WTC11 (cell line): ENCODE results near the gene NEIL3. TPM values are rescaled to one million over a fixed set of nuclear protein-coding genes. Genes with fewer than 3 reads are reported as not detected.

Experiments used
- ATAC-seq: fragments of 200-7000 bp; cut with Tn5 transposase; 2 replicates; pipeline ENCODE4 v1.10.0; 2021; ENCODE audit warnings: mild to moderate bottlenecking, moderate library complexity
- CTCF ChIA-PET: fragments of 300-600 bp; sonication (Branson Sonifier 250); formaldehyde crosslinking; loops from one replicate; lab custom pipeline; 2021; ENCODE audit warnings: antibody characterized with exemption; lab: Charles Lee
- POLR2A ChIA-PET: fragments of 350-600 bp; sonication (Branson Sonifier 250); formaldehyde crosslinking; loops from one replicate; lab custom pipeline; 2021; ENCODE audit warnings: antibody characterized with exemption; lab: Charles Lee
- DNase-seq: peaks from one replicate; pipeline ENCODE4 v3.0.0; 2021; ENCODE audit warnings: low spot score
- H3K27ac Mint-ChIP-seq: 2 replicates; pipeline ENCODE4 v1.8.0; 2021; ENCODE audit warnings: mixed read lengths
- H3K27me3 Mint-ChIP-seq: 2 replicates; pipeline ENCODE4 v1.8.0; 2021; ENCODE audit warnings: low read depth, mild to moderate bottlenecking, moderate library complexity, mixed read lengths
- H3K36me3 Mint-ChIP-seq: 2 replicates; pipeline ENCODE4 v1.8.0; 2021; ENCODE audit warnings: mixed read lengths
- H3K4me1 Mint-ChIP-seq: 2 replicates; pipeline ENCODE4 v1.8.0; 2022; ENCODE audit warnings: mixed read lengths
- H3K4me3 Mint-ChIP-seq: 2 replicates; pipeline ENCODE4 v1.8.0; 2021; ENCODE audit warnings: mild to moderate bottlenecking, moderate library complexity, mixed read lengths
- H3K9me3 Mint-ChIP-seq: 2 replicates; pipeline ENCODE4 v1.8.0; 2021; ENCODE audit warnings: mixed read lengths
- ATF1 ChIP-seq: sonication (generic); formaldehyde crosslinking; IDR thresholded peaks from 2 replicates; pipeline ENCODE4 v1.8.1; 2023; ENCODE audit warnings: mild to moderate bottlenecking, moderate library complexity, missing genetic modification reagents
- CREM ChIP-seq: sonication (generic); formaldehyde crosslinking; IDR thresholded peaks from 2 replicates; pipeline ENCODE4 v1.8.1; 2022; ENCODE audit warnings: mild to moderate bottlenecking, missing genetic modification reagents, moderate library complexity
- ESRRA ChIP-seq: sonication (generic); formaldehyde crosslinking; IDR thresholded peaks from 2 replicates; pipeline ENCODE4 v1.8.1; 2022; ENCODE audit warnings: mild to moderate bottlenecking, missing genetic modification reagents, borderline replicate concordance
- FOXK1 ChIP-seq: sonication (generic); formaldehyde crosslinking; IDR thresholded peaks from 2 replicates; pipeline ENCODE4 v1.8.0; 2022; ENCODE audit warnings: mild to moderate bottlenecking, moderate library complexity, missing genetic modification reagents
- GRHL2 ChIP-seq: fragments of 250-450 bp; sonication (Bioruptor Pico); IDR thresholded peaks from 2 replicates; pipeline ENCODE4 v1.8.0; 2022; ENCODE audit warnings: mild to moderate bottlenecking, moderate library complexity; ENCODE audit not compliant: insufficient replicate concordance, severe bottlenecking
- HMGA2 ChIP-seq: fragments of 250-450 bp; sonication (Bioruptor Pico); IDR thresholded peaks from 2 replicates; pipeline ENCODE4 v1.4.0; 2021; ENCODE audit warnings: mild to moderate bottlenecking, moderate library complexity
- JAZF1 ChIP-seq: fragments of 250-450 bp; sonication (Bioruptor Pico); IDR thresholded peaks from 2 replicates; pipeline ENCODE4 v1.9.0; 2021; ENCODE audit warnings: moderate library complexity, mild to moderate bottlenecking, inconsistent platforms
- NFE2L1 ChIP-seq: sonication (generic); formaldehyde crosslinking; IDR thresholded peaks from 2 replicates; pipeline ENCODE4 v1.8.1; 2023; ENCODE audit warnings: missing genetic modification reagents
- PRRX2 ChIP-seq: fragments of 250-450 bp; sonication (Bioruptor Pico); IDR thresholded peaks from 2 replicates; pipeline ENCODE4 v1.8.0; 2021; ENCODE audit warnings: mild to moderate bottlenecking
- SMAD4 ChIP-seq: sonication (generic); formaldehyde crosslinking; IDR thresholded peaks from 2 replicates; pipeline ENCODE4 v1.8.0; 2022; ENCODE audit warnings: mild to moderate bottlenecking, missing genetic modification reagents
- SP1 ChIP-seq: sonication (generic); formaldehyde crosslinking; conservative IDR thresholded peaks from 2 replicates; pipeline ENCODE4 v1.8.1; 2022; ENCODE audit warnings: missing genetic modification reagents
- TCF7 ChIP-seq: sonication (generic); formaldehyde crosslinking; IDR thresholded peaks from 2 replicates; pipeline ENCODE4 v1.8.0; 2022; ENCODE audit warnings: mild to moderate bottlenecking, low read depth, missing genetic modification reagents, moderate library complexity
- TEAD1 ChIP-seq: sonication (generic); formaldehyde crosslinking; IDR thresholded peaks from 2 replicates; pipeline ENCODE4 v1.8.0; 2022; ENCODE audit warnings: mild to moderate bottlenecking, missing genetic modification reagents
- ZNF219 ChIP-seq: sonication (generic); formaldehyde crosslinking; IDR thresholded peaks from 2 replicates; pipeline ENCODE4 v1.8.0; 2023; ENCODE audit warnings: missing genetic modification reagents, mild to moderate bottlenecking, borderline replicate concordance
- ZNF416 ChIP-seq: fragments of 250-450 bp; sonication (Bioruptor Pico); IDR thresholded peaks from 2 replicates; pipeline ENCODE4 v1.9.0; 2021; ENCODE audit warnings: mild to moderate bottlenecking, inconsistent platforms
- ZNF423 ChIP-seq: fragments of 250-450 bp; sonication (Bioruptor Pico); IDR thresholded peaks from 2 replicates; pipeline ENCODE4 v2.1.2; 2022; ENCODE audit warnings: mild to moderate bottlenecking, moderate library complexity
- total RNA-seq: library from RNA; stranded (reverse); gene quantifications from 3 replicates; pipeline ENCODE4 v1.2.3, GENCODE V29; 2021
- TF ChIP-seq, protein P1 (sequence below): sonication (generic); formaldehyde crosslinking; conservative IDR thresholded peaks from 2 replicates; pipeline ENCODE4 v1.8.1; 2022; ENCODE audit warnings: mild to moderate bottlenecking, missing genetic modification reagents
- TF ChIP-seq, protein P2 (sequence below): sonication (generic); formaldehyde crosslinking; IDR thresholded peaks from 2 replicates; pipeline ENCODE4 v1.8.0; 2022; ENCODE audit warnings: missing genetic modification reagents
- TF ChIP-seq, protein P3 (sequence below): sonication (generic); formaldehyde crosslinking; IDR thresholded peaks from 2 replicates; pipeline ENCODE4 v1.8.1; 2023; ENCODE audit warnings: mild to moderate bottlenecking, missing genetic modification reagents
- TF ChIP-seq, protein P4 (sequence below): fragments of 250-450 bp; sonication (Bioruptor Pico); IDR thresholded peaks from 2 replicates; pipeline ENCODE4 v2.1.2; 2022; ENCODE audit warnings: mild to moderate bottlenecking, moderate library complexity
- TF ChIP-seq, protein P5 (sequence below): sonication (generic); formaldehyde crosslinking; IDR thresholded peaks from 2 replicates; pipeline ENCODE4 v1.8.1; 2022; ENCODE audit warnings: low read depth, mild to moderate bottlenecking, moderate library complexity, missing genetic modification reagents, borderline replicate concordance

The NEIL3 gene
- total RNA-seq, 1 experiment from 2014 or later, result 9.9 TPM

DNA sequence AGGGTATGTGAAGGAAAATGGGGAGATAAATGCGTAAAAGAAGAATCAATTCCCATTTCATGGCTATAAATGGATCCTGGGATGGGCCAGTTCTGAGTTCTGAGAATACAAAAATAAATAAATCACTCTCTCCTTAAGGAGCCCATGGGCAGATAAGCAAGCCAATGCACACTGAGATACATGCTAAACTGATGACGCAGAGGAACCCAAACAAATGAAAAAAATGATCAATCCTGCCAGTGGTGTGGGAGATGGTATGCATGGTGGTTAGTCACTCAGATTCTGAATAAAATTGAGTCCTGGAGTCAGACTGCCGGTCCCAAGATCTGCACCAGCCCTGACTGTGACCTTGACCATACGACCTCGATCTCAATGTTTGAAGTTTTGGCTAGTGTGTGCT lies 59.7 kb downstream of the NEIL3 start:
- H3K9me3 Mint-ChIP-seq, result peaks cover 3% of the 10 kb centered on the region; the same call in 1 of the 2 replicates
- CTCF ChIA-PET, result no interaction called here
- H3K4me1 Mint-ChIP-seq, result peaks cover 4% of the 10 kb centered on the region
- H3K27me3 Mint-ChIP-seq, result no peaks in the 10 kb centered on the region
- POLR2A ChIA-PET, result no interaction called here
- H3K36me3 Mint-ChIP-seq, result peaks cover 6% of the 10 kb centered on the region
- no peak overlapping the region for H3K27ac Mint-ChIP-seq
- no peak overlapping the region for H3K4me3 Mint-ChIP-seq
- no peak for TF ChIP-seq ZNF423 (CRISPR knock-in tag)
- TF ChIP-seq SMAD4 (CRISPR knock-in tag), result no peak
- TF ChIP-seq TCF7, result no peak
- TF ChIP-seq, protein P1, sequence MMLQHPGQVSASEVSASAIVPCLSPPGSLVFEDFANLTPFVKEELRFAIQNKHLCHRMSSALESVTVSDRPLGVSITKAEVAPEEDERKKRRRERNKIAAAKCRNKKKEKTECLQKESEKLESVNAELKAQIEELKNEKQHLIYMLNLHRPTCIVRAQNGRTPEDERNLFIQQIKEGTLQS (CRISPR knock-in tag), result no peak
- TF ChIP-seq CREM (CRISPR knock-in tag), result no peak
- TF ChIP-seq GRHL2 (CRISPR knock-in tag), result no peak
- TF ChIP-seq TEAD1 (CRISPR knock-in tag), result no peak
- no peak for TF ChIP-seq HMGA2
- TF ChIP-seq ATF1 (CRISPR knock-in tag), result no peak
- ATAC-seq (no peak), DNase-seq (no peak)

DNA sequence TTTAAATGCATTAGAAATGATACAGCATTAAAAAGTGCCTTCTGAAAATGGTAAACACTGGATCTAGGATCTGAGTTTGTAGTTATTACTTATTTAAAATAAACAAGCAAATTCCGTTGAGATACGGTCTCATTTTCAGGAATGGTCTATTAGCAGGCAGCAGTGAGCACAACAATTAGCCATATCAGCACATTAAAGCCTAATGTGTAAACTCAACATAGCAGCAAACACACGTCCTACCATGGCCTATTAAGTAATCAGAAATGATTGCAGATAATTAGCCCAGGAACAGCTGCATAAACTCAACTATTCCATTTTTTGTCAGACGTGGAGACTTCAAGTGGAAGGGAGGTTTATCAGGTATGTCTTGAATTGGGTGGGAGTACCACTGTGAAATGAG lies 61.8 kb downstream of the NEIL3 start:
- DNase-seq, result no peak
- no peak for TF ChIP-seq ESRRA (CRISPR knock-in tag)
- no peak for TF ChIP-seq SMAD4 (CRISPR knock-in tag)
- no peak for TF ChIP-seq ZNF219 (CRISPR knock-in tag)
- TF ChIP-seq, protein P2, sequence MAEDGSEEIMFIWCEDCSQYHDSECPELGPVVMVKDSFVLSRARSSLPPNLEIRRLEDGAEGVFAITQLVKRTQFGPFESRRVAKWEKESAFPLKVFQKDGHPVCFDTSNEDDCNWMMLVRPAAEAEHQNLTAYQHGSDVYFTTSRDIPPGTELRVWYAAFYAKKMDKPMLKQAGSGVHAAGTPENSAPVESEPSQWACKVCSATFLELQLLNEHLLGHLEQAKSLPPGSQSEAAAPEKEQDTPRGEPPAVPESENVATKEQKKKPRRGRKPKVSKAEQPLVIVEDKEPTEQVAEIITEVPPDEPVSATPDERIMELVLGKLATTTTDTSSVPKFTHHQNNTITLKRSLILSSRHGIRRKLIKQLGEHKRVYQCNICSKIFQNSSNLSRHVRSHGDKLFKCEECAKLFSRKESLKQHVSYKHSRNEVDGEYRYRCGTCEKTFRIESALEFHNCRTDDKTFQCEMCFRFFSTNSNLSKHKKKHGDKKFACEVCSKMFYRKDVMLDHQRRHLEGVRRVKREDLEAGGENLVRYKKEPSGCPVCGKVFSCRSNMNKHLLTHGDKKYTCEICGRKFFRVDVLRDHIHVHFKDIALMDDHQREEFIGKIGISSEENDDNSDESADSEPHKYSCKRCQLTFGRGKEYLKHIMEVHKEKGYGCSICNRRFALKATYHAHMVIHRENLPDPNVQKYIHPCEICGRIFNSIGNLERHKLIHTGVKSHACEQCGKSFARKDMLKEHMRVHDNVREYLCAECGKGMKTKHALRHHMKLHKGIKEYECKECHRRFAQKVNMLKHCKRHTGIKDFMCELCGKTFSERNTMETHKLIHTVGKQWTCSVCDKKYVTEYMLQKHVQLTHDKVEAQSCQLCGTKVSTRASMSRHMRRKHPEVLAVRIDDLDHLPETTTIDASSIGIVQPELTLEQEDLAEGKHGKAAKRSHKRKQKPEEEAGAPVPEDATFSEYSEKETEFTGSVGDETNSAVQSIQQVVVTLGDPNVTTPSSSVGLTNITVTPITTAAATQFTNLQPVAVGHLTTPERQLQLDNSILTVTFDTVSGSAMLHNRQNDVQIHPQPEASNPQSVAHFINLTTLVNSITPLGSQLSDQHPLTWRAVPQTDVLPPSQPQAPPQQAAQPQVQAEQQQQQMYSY (CRISPR knock-in tag), result no peak
- no peak for TF ChIP-seq FOXK1 (CRISPR knock-in tag)
- TF ChIP-seq, protein P3, sequence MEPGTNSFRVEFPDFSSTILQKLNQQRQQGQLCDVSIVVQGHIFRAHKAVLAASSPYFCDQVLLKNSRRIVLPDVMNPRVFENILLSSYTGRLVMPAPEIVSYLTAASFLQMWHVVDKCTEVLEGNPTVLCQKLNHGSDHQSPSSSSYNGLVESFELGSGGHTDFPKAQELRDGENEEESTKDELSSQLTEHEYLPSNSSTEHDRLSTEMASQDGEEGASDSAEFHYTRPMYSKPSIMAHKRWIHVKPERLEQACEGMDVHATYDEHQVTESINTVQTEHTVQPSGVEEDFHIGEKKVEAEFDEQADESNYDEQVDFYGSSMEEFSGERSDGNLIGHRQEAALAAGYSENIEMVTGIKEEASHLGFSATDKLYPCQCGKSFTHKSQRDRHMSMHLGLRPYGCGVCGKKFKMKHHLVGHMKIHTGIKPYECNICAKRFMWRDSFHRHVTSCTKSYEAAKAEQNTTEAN (CRISPR knock-in tag), result no peak
- TF ChIP-seq ZNF416, result no peak
- TF ChIP-seq, protein P4, sequence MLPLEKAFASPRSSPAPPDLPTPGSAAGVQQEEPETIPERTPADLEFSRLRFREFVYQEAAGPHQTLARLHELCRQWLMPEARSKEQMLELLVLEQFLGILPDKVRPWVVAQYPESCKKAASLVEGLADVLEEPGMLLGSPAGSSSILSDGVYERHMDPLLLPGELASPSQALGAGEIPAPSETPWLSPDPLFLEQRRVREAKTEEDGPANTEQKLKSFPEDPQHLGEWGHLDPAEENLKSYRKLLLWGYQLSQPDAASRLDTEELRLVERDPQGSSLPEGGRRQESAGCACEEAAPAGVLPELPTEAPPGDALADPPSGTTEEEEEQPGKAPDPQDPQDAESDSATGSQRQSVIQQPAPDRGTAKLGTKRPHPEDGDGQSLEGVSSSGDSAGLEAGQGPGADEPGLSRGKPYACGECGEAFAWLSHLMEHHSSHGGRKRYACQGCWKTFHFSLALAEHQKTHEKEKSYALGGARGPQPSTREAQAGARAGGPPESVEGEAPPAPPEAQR, result no peak
- TF ChIP-seq SP1 (CRISPR knock-in tag), result no peak
- TF ChIP-seq, protein P5, sequence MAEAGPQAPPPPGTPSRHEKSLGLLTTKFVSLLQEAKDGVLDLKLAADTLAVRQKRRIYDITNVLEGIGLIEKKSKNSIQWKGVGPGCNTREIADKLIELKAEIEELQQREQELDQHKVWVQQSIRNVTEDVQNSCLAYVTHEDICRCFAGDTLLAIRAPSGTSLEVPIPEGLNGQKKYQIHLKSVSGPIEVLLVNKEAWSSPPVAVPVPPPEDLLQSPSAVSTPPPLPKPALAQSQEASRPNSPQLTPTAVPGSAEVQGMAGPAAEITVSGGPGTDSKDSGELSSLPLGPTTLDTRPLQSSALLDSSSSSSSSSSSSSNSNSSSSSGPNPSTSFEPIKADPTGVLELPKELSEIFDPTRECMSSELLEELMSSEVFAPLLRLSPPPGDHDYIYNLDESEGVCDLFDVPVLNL, result no peak
- no peak for TF ChIP-seq NFE2L1 (CRISPR knock-in tag)
- TF ChIP-seq JAZF1, result no peak
- no peak for TF ChIP-seq PRRX2 (CRISPR knock-in tag)
- TF ChIP-seq TEAD1 (CRISPR knock-in tag), result no peak
- TF ChIP-seq CREM (CRISPR knock-in tag), result no peak
- TF ChIP-seq, all 79 proteins: peak for 0
- POLR2A ChIA-PET, result no interaction called here
- H3K4me3 Mint-ChIP-seq, result no peak overlapping the region
- no peak for ATAC-seq
- H3K36me3 Mint-ChIP-seq, result peaks cover 6% of the 10 kb centered on the region
- H3K9me3 Mint-ChIP-seq, result peaks cover 3% of the 10 kb centered on the region; the same call in 1 of the 2 replicates
- H3K27ac Mint-ChIP-seq, result no peak overlapping the region
- H3K27me3 Mint-ChIP-seq, result no peaks in the 10 kb centered on the region
- peaks cover 14% of the 10 kb centered on the region for H3K4me1 Mint-ChIP-seq
- CTCF ChIA-PET, result no interaction called here
